ENCODE measurements around the gene ASB13. TPM values are rescaled to one million over a fixed set of nuclear protein-coding genes. Genes with fewer than 3 reads are reported as not detected.

Gene ASB13
- total RNA-seq, 1 experiment from 2014 or later: 18.4 TPM

DNA sequence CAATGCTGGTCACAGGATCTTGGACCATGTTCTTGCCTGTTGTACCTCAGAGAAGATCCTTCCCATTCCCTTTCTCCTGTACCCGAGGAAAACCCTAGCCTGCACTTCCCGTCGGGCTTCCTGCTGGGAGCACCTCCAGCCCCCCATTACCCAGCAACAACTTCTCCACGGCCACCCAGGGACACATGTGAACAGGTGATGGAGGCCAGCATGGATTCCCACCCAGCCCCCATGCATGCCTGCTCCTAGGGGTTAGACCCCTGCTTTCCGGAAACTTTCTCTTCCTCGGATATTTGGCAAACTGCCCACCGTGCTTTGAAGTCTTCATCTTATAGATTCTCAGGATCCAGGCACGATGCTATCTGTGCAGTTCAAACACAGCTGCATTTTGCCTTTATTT is 74.3 kb downstream of the ASB13 start:
- no TSS peak for BruUV-seq (replicated peaks)
- Histone ChIP-seq H3K4me3 (ENCODE audit: low read depth in 2 of 2, low read length in 2 of 2) (no peak overlapping the region), H3K27ac (ENCODE audit: low read length) (no peak overlapping the region), H3K9me3 (ENCODE audit: control insufficient read depth, insufficient read depth, low read depth, low read length) (no peaks in the 10 kb centered on the region), H3K27me3 (ENCODE audit: control insufficient read depth, insufficient read depth, low read length) (no peaks in the 10 kb centered on the region), H3K36me3 (ENCODE audit: control insufficient read depth, insufficient read depth, low read length) (no peaks in the 10 kb centered on the region), H3K4me1 (ENCODE audit: control insufficient read depth, insufficient read depth, low read length) (peaks cover 18% of the 10 kb centered on the region)
- TF ChIP-seq, protein P1, sequence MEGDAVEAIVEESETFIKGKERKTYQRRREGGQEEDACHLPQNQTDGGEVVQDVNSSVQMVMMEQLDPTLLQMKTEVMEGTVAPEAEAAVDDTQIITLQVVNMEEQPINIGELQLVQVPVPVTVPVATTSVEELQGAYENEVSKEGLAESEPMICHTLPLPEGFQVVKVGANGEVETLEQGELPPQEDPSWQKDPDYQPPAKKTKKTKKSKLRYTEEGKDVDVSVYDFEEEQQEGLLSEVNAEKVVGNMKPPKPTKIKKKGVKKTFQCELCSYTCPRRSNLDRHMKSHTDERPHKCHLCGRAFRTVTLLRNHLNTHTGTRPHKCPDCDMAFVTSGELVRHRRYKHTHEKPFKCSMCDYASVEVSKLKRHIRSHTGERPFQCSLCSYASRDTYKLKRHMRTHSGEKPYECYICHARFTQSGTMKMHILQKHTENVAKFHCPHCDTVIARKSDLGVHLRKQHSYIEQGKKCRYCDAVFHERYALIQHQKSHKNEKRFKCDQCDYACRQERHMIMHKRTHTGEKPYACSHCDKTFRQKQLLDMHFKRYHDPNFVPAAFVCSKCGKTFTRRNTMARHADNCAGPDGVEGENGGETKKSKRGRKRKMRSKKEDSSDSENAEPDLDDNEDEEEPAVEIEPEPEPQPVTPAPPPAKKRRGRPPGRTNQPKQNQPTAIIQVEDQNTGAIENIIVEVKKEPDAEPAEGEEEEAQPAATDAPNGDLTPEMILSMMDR (IDR thresholded peaks at IDR 0.05): no peak
- TF ChIP-seq POLR2AphosphoS5 (IDR thresholded peaks at IDR 0.05; ENCODE audit: low read depth, low read length) (no peak), SIN3A (IDR thresholded peaks at IDR 0.05; ENCODE audit: borderline replicate concordance, insufficient read depth, low read depth, low read length) (no peak)
- TF ChIP-seq, protein P2, sequence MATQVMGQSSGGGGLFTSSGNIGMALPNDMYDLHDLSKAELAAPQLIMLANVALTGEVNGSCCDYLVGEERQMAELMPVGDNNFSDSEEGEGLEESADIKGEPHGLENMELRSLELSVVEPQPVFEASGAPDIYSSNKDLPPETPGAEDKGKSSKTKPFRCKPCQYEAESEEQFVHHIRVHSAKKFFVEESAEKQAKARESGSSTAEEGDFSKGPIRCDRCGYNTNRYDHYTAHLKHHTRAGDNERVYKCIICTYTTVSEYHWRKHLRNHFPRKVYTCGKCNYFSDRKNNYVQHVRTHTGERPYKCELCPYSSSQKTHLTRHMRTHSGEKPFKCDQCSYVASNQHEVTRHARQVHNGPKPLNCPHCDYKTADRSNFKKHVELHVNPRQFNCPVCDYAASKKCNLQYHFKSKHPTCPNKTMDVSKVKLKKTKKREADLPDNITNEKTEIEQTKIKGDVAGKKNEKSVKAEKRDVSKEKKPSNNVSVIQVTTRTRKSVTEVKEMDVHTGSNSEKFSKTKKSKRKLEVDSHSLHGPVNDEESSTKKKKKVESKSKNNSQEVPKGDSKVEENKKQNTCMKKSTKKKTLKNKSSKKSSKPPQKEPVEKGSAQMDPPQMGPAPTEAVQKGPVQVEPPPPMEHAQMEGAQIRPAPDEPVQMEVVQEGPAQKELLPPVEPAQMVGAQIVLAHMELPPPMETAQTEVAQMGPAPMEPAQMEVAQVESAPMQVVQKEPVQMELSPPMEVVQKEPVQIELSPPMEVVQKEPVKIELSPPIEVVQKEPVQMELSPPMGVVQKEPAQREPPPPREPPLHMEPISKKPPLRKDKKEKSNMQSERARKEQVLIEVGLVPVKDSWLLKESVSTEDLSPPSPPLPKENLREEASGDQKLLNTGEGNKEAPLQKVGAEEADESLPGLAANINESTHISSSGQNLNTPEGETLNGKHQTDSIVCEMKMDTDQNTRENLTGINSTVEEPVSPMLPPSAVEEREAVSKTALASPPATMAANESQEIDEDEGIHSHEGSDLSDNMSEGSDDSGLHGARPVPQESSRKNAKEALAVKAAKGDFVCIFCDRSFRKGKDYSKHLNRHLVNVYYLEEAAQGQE (IDR thresholded peaks at IDR 0.05; ENCODE audit: insufficient read depth in 1 of 2, low read depth in 2 of 2, low read length in 1 of 2): no peak
- in situ Hi-C loops (cut with HindIII; ENCODE audit: low pct_unique_long_range_greater_than_20kb, low sequenced_read_pairs) (no loop called here), intact Hi-C loops (cut with micrococcal nuclease; ENCODE audit: unreplicated experiment) (no loop called here)
- POLR2A ChIA-PET: interaction anchor here (0.6 kb wide), 1 partner anchor 12 kb away, joined by 8 read pairs; no protein-coding TSS in a partner anchor
- CTCF ChIA-PET: no interaction called here
- ATAC-seq (no peak), DNase-seq (ENCODE audit: low read depth, low spot score) (no peak)

DNA sequence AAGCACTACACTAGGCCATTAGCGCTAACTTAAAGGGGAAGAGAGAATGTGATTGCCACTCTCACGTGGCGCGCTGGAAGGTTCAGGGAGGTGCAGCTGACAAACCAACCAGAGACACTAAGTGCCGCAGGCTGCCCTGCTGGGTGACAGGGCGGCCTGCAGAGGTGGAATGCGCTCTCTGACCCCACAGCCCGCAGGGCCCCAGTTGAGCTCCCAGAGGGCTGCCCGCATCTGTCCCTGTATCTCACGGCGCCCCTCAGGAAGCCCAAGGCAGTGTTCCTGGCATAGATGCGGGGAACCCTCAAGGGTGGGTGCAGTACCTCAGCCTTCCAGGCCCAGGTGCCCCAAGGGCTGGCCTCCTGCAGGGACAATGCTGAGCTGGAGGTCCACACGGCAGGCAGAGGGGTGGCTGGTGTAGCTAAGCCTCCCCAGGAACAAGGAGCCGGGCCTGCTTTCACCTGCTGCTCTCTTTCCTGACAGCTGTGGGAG is 75.0 kb downstream of the ASB13 start:
- no TSS peak for BruUV-seq (replicated peaks)
- DNase-seq (ENCODE audit: low read depth, low spot score) (no peak), ATAC-seq (no peak)
- H3K4me3 ChIP-seq (ENCODE audit: low read depth in 2 of 2, low read length in 2 of 2): no peak overlapping the region
- in situ Hi-C loops (cut with HindIII; ENCODE audit: low pct_unique_long_range_greater_than_20kb, low sequenced_read_pairs) (no loop called here), intact Hi-C loops (cut with micrococcal nuclease; ENCODE audit: unreplicated experiment) (no loop called here)
- ChIA-PET POLR2A (no interaction called here), CTCF (no interaction called here)
- TF ChIP-seq POLR2AphosphoS5 (IDR thresholded peaks at IDR 0.05; ENCODE audit: low read depth, low read length) (no peak), TCF7L2 (IDR thresholded peaks at IDR 0.05; ENCODE audit: low read depth, low read length) (no peak), SIN3A (IDR thresholded peaks at IDR 0.05; ENCODE audit: borderline replicate concordance, insufficient read depth, low read depth, low read length) (no peak)
- TF ChIP-seq, protein P1 (IDR thresholded peaks at IDR 0.05): no peak
- TF ChIP-seq, protein P2 (IDR thresholded peaks at IDR 0.05; ENCODE audit: insufficient read depth in 1 of 2, low read depth in 2 of 2, low read length in 1 of 2): no peak
- no peak overlapping the region for H3K27ac ChIP-seq (ENCODE audit: low read length)
- H3K9me3 ChIP-seq (ENCODE audit: control insufficient read depth, insufficient read depth, low read depth, low read length): no peaks in the 10 kb centered on the region
- no peaks in the 10 kb centered on the region for H3K27me3 ChIP-seq (ENCODE audit: control insufficient read depth, insufficient read depth, low read length)
- H3K4me1 ChIP-seq (ENCODE audit: control insufficient read depth, insufficient read depth, low read length): peaks cover 18% of the 10 kb centered on the region
- no peaks in the 10 kb centered on the region for H3K36me3 ChIP-seq (ENCODE audit: control insufficient read depth, insufficient read depth, low read length)
